HPDE6-E6E7 (cell line): ENCODE measurements around the gene KMT2A.

ENCODE experiments used
- DNase-seq: peaks from one replicate; pipeline ENCODE4 v3.0.0; 2011; ENCODE audit warnings: missing footprints; ENCODE audit errors: extremely low spot score

KMT2A gene

GRCh38 chr11:118484405-118484804 is 48.1 kb downstream of the KMT2A start:
- no peak for DNase-seq

- DNase-seq, result no peak
These were observed 49.0 kb downstream of the KMT2A start for GRCh38 chr11:118485273-118485672.

- DNase-seq, result peak; percentile 60
These were observed 52.3 kb downstream of the KMT2A start for GRCh38 chr11:118488480-118489109.

- no peak for DNase-seq
These were observed 54.7 kb downstream of the KMT2A start for GRCh38 chr11:118491041-118491440.

GRCh38 chr11:118497831-118498230 is 61.5 kb downstream of the KMT2A start:
- DNase-seq, result no peak

- no peak for DNase-seq
These were observed 66.9 kb downstream of the KMT2A start for GRCh38 chr11:118503216-118503615.

- no peak for DNase-seq
These were observed 75.3 kb downstream of the KMT2A start for GRCh38 chr11:118511601-118512000.

GRCh38 chr11:118514103-118514502 is 77.8 kb downstream of the KMT2A start:
- DNase-seq, result no peak

GRCh38 chr11:118519549-118519948 is 83.3 kb downstream of the KMT2A start:
- DNase-seq, result no peak

- DNase-seq, result no peak
These were observed 85.6 kb downstream of the KMT2A start for GRCh38 chr11:118521892-118522311.

- DNase-seq, result no peak
These were observed 86.3 kb downstream of the KMT2A start for GRCh38 chr11:118522571-118523072.

- DNase-seq, result no peak
These were observed 88.1 kb downstream of the KMT2A start for GRCh38 chr11:118524356-118524755.

GRCh38 chr11:118524757-118525470 is 88.6 kb downstream of the KMT2A start:
- DNase-seq, result no peak

- no peak for DNase-seq
These were observed 90.4 kb downstream of the KMT2A start for GRCh38 chr11:118526688-118527087.

- no peak for DNase-seq
These were observed 90.8 kb downstream of the KMT2A start, which contains the start of gene TTC36 for GRCh38 chr11:118527109-118527508. TSS of gene TTC36 (plus strand) at chr11:118527474. CDS start at chr11:118527495, 21 bp downstream.

GRCh38 chr11:118528511-118528910 is 92.2 kb downstream of the KMT2A start:
- DNase-seq, result no peak

- DNase-seq, result no peak
These were observed 93.4 kb downstream of the KMT2A start for GRCh38 chr11:118529584-118530175.

GRCh38 chr11:118530180-118530682 is 93.9 kb downstream of the KMT2A start:
- DNase-seq, result no peak

- DNase-seq, result peak; percentile 80
These were observed 94.6 kb downstream of the KMT2A start, which contains the start of gene TMEM25 for GRCh38 chr11:118530683-118531596. TSS of gene TMEM25 (plus strand) at chr11:118531192. CDS start at chr11:118531802, 610 bp downstream.

- DNase-seq, result no peak
These were observed 95.3 kb downstream of the KMT2A start for GRCh38 chr11:118531597-118532084.

- DNase-seq, result no peak
These were observed 95.8 kb downstream of the KMT2A start for GRCh38 chr11:118532091-118532490.
